ENCODE results near the gene KLHDC7A.
"Not testable (repeated sequence)": the region's sequence is repeated elsewhere in the genome, so short reads cannot be mapped to it uniquely, and the experiment has no call there.

KLHDC7A gene

DNA sequence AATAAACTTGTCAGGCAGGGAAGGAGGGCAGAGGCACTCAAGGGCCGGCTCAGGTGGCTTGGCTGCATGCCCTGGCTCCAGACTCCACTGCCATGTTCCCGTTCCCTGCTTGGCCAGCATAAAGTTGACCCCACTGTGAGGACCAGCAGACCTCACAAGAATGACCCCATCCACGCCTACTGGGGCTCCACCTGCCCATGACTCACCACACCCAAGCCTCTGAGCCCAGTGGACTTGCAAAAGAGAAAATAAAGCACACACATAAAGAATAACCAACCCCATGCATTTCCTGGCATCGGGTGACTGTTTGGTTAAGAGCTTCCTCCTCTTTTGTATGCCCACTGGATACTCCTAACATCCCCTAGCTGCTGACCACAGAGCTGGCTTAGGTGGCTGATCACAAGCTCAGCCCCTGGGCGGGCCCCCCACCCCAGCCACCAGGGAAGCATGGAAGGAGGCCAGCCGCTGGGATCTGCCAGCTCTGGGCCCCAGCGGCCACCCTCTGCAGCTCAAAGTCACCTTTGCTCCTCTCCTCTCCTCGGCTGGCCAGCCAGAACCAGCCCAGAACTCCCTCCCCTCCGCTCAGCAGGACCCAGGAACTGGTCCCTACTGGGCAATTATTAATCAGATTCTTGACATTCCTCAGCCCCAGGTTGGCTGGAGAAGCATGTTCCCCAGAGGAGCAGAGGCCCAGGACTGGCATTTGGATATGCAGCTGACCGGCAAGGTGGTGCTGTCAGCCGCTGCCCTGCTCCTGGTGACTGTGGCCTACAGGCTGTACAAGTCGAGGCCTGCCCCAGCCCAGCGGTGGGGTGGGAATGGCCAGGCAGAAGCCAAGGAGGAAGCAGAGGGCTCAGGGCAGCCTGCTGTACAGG is at the start of gene KLHDC7A:
TSS of gene KLHDC7A (plus strand) at position 616 of the 875 bp plus-strand sequence. CDS start at position 668, 52 bp downstream.
- DNase-seq (ENCODE audit: low read depth): no peak

DNA sequence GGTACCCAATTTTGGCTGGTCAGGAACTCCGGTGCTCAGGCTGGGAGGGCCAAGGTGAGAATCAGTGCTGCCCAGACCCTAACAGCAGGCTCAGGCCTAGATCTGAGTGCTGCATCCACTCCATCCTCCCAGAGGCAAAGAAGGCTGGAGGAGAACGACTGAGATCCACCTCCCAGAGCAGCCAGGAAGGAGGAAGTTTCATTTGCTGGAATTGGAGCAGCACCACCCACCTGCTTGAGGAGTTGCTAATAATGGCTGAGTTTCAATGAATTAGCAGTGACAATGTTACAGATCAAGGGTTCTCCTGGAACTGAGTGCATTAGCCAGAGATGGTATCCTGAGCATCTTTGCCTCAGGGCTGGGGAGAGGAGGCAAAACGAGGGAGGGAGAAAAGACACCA is 46.7 kb upstream of the KLHDC7A start:
- DNase-seq (ENCODE audit: low read depth): no peak

DNA sequence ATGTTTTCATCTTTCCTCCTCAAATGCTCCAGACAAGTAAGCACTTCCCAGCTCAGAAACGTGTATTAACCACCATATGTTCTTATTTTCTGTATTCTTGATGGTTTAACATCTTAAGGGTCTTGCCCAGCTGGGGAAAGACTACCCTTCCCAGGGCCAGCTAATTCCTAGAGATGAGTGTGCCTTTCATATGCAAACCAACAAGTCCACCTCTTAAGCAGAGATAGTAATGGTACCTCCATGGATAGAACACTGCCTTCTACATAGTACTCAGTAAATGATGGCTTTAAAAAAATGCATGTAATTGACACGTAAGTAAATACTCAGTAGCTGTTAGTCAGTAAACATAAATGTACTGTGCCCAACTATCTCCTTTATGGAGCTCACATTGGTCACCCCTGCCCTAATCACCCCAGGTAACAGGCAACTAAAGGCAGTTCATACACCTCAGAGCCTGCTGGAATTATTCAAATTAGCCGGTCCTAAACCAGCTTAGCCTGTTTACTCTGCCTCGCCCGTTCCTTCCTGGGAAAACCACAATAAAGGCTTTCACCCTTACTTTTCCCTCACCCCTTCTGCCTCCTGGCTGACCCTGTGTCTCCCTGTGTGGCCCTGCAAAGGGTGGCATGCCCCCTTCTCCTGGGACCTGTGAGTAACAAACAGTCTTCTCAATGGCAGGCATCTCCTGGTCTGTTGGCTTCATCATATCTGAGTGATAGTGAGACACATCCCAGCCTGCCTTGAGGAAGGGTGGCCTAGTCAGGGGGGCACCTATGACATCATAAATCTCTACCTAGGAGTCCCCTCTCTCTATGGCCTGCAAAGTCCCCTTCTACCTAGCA is 40.1 kb upstream of the KLHDC7A start:
- DNase-seq (ENCODE audit: low read depth): no peak

DNA sequence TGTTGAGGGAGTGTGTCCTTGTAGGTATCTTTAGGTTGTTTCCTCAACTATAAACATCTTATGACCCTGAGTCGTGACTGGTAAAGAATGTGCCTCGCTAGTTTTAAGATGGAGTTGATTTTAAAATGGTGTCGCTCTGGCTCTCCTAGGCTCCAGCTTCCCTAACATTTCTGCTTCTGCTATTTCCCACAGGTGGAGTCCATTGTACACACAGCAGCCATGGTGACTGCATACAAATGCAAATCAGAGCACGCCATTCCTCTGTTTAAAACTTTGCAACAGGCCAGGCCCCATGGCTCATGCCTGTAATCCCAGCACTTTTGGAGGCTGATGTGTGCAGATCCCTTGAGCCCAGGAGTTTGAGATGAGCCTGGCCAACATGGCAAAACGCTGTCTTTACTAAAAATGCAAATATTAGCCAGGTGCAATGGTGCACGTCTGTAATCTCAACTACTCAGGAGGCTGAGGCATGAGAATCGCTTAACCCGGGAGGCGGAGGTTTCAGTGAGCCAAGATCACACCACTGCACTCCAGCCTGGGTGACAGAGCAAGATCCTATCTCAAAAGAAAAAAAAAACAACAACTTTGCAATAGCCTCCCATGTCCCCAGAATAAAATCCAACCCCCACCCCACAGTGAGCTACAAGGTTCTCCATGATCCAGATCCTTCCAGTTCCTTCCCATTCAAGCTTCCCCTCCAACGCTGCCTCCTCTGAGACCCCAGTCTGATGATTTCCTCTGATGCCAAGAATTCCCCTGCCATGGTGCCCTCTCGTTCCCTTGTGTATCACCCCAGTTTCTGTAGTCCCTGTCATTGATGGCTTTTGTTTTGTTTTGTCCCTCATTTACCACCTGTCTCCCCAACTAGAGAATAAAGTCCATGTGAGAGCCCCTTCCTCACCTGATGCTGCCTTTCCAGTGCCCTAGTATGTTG is 36.9 kb upstream of the KLHDC7A start:
- DNase-seq (ENCODE audit: low read depth): no peak

DNA sequence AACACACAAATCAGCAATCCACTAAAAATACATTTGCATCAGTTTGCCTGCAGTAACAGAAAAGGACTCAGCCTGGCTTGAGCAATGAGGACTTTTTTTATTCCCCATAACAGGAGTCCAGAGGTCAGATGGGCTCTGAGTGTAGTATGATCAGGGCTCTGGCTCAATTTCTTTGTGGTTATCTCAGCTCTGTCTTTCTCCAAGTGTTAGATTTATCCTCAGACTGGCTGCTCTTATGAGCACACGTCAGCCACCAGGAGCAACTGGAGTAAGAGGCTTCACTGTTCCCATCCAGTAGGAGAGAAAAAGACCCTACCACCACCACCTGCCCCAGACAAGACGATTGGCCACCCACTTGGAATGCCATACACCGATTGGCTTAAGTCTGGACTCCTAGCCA is 36.2 kb upstream of the KLHDC7A start:
- DNase-seq (ENCODE audit: low read depth): no peak

DNA sequence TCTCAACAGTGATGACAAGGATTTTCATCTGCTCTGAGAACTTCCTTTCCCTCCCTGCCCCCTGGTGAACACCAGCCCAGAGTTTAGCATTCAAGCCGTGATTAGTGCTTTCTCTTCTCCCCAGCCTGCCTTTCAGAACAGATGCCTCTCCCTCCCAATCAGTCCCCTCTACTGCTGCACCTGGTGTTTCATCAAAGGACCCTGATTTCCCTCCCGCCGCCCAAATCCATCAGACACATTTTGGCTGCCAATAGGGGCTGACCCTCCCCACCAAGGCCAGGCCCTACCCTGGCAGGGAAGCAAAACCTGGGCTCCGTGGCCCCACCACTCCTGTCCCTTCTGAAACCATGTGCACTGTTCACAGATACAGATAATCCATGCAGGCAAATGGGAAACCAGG is 34.0 kb upstream of the KLHDC7A start:
- DNase-seq (ENCODE audit: low read depth): no peak

DNA sequence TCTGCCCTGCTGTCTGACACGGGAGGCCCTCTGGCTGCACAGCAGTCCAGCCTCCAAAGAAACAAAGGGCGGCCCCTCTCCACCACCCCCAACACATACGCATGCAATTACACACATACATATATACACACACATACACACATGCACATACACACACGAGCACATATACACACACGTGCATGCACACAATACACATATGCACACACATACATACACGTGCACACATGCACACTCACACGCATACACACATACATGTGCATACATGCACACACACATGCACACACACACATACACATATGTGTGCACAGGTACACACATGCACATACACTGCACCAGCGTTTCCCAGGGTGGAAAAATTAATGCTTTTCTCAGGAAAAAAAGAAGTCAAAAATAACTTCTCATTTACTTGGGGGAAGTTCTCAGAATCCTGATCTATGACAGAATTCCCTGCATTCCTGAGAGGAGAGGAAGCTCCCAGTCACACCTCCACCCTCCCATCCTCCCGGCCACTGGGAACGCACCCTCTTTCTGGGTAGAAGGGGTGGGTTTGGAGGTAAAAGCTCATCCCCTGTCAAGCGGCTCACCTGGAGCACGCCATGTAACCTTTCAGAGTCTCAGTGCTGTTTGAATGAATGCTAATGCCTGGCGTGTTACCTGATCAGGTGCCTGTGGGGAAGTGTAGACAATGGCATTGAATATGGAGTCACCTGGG is 33.1 kb upstream of the KLHDC7A start:
- DNase-seq (ENCODE audit: low read depth): no peak

DNA sequence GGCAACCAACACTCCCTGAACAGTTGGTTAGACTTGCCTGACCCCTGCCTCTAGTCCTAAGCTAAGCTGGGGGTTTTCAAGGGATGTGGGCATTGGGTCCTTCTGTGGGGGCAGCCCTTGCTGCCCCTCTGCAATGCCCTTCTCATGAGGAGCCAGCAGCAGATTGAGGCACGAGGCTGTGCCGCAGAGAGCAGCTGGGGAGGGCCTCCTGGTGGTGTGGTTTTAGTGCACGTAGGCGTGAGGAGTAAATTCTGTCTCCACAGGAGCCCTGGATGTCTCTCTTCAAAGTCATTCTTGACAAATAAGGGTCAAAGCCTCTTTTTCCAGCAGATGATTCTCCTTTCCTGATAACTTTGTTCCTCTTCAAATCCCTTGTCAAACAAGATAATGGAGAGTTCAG is 31.8 kb upstream of the KLHDC7A start:
- no peak for DNase-seq (ENCODE audit: low read depth)

DNA sequence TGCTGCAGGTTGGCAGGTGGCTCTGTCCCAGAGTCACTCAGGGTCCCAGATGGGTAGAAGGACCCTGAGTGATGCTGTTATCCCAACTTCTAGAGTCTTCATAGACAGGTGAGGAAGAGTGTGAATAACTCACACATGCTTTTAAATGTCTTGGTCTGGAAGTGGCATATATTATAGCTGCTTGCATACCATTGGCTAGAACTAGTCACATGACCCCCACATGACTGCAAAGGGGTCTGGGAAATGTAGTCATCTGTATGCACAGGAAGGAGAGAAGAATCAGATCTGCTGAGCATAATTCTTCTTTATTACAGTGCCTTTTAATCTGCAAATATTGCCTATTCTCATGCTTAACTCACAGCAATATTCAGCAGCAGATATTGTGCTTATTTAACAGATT is 28.2 kb upstream of the KLHDC7A start:
- no peak for DNase-seq (ENCODE audit: low read depth)

DNA sequence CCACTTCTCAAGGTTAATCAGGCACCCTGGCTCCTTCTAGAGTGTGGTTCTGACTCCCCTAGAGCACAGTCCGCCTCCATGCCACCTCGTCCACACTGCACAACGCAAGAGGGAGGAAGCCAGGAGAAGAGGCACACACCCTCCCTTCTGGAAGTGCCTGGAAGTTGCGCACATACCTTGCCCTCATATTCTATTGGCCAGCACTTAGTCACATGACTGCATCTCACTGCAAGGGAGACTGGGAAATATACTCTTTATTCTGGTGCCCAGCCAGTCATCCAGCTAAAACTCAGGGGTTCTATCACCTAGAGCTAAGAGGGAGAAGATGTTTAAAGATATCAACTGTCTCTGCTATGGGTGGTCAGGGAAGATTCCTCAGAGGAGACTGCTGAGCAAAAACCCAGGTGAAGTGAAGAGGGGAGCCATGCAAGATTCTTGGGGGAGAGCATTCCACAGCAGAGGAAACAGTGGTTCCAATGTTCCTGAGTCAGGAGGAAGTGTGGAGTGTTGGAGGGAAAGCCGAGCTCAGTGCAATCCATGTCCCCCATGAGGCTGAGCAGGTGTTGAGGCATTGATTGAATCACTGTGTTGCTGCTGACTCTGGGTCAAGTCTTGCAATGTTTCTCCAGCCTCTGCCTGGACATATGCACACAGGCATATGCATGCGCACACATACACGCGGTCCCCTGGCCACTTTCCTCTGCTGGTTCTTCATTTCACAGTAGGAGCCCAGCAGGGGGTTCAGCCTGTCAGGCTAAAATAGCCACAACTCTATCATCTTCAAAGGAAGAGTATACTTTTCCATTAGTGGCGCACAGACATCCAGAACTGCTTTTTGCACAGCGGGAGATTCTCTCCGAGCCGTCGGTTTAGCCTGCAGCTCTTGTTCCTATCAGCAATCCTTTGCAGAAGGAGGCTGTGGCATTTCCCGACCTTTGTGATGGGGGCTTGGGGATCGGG is 22.3 kb upstream of the KLHDC7A start:
- DNase-seq (ENCODE audit: low read depth): no peak

DNA sequence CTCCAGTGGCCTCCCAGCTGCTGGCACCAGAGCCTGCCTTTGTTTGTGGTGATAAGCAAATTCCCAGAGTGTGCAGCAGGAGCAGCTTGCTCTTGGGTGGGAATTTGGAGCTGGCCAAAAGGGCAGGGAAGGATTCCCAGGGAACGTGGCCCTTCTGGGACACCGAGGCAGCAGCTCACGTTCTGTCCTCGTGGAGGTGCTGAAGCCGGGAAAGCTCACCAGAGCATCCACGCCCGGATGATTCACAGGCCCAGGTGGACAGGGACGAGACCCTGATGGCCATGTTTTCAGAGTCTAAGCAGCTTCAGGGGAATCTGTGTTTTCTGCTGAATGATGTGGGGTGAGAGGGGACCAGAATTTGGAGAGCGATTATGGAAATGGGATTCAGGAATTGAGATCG is 19.1 kb upstream of the KLHDC7A start:
- DNase-seq (ENCODE audit: low read depth): no peak

DNA sequence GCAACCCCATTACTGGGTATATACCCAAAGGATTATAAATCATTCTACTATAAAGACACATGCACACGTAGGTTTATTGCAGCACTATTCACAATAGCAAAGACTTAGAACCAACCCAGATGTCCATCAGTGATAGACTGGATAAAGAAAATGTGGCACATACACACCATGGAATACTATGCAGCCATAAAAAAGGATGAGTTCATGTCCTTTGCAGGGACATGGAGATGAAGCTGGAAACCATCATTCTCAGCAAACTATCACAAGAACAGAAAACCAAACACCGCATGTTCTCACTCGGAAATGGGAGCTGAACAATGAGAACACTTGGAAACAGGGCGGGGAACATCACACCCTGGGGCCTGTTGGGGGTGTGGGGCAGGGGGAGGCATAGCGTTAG is 18.2 kb upstream of the KLHDC7A start:
- DNase-seq (ENCODE audit: low read depth): not testable (repeated sequence)

DNA sequence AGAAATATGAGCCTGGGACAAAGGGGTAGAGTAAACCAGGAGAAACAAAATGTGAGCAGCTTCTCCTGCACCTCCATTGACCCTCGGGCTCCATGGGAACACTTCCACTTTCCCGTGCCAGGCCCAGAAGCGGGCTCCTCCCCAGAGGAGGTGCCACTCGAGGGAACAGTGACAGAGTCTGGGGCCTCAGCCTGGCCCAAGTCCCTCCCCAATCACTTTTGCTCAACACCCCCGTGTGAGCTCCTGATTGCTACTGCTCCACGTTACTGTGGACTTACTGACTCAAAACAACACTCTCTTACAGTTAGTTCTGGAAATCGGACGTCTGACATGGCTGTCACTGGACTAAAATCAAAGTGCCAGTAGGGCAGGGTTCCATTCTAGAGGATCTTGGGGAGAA is 17.7 kb upstream of the KLHDC7A start:
- DNase-seq (ENCODE audit: low read depth): no peak

DNA sequence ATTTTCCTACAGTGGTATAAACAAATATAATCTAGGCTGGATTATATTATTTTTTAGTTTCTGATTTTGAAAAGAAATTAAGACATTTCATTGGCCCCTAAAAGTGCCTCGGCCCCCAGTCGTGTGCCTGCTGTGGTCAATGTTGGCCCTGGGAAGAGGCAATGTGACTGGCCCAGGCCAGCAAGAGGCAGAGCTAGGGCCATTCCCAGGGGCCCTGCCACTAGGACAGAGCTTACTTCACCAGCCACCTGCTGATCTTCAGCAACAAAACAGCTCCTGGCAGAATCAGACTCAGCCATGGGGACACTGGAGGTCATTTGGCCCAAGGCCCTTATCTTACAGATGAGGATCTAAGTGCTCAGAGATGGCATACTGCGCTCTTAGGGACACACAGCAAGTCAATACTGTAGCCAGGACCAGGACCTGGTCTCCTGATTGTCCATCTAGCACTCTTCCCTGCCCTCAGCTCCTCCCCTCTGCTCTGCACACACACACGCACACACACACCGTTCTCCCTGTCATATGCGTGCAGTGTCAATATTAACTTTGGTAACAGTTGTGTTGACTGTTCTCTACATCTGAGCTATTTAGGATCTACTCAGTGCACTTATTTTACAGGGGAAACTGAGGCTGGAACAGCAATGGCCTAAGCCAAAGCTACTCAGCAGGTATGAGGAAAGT is 16.6 kb upstream of the KLHDC7A start:
- DNase-seq (ENCODE audit: low read depth): no peak

DNA sequence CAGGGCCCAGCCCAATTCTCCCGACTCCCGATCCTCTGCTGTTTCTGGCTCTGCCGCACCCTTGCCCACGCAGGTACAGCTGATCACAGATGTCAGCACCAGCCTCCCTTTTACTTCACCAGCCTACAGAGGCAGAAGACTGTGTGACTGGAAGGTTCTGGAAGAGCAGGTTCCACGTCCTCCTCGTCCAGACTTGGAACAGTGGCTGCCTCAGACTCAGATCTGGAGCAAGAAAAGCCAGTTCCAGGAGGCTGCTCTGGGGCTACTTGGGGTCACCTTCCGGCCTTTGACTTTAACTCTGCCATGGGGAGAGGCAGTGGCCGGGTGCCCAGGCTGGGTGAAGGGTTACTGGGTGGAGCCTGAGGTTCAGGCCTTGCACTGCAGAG is 16.1 kb upstream of the KLHDC7A start:
- no peak for DNase-seq (ENCODE audit: low read depth)

DNA sequence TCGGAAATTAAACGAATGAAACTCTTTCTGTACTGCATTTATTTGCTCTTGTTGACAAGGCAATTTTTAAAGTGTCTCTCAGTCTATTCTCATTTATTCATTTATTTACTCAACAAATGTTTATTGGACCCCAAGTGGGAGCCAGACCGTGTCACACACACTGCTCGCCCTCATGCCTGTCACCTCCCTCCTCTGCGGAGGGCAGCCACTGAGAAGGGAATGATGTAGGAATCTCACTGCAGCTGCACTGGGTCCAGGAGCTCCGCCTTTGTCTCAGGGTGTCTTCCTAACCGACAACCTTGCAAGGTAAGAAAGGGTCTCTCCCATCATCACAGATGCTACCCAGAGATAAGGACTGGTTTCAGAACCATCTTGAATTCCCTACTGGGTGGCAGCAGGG is 14.1 kb upstream of the KLHDC7A start:
- no peak for DNase-seq (ENCODE audit: low read depth)

DNA sequence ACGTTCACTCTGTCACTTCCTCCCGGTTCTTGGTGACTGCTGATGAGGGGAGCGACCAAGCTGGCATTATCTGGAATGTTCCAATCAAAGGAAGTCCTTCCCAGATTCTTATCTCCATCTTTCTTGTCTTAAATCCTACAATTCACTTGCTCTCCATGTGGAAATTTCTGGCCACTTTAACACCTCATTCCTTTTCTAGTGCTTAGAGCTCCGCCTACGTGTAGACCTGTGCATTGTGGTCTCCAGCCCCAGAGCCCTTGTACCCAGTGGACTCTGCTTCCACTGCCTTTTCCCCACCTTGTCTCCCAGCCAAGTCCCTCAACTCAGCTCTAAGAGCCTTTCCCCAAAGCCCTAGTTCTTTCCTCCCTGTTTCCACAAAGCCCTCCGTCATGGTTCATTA is 12.2 kb upstream of the KLHDC7A start:
- no peak for DNase-seq (ENCODE audit: low read depth)

DNA sequence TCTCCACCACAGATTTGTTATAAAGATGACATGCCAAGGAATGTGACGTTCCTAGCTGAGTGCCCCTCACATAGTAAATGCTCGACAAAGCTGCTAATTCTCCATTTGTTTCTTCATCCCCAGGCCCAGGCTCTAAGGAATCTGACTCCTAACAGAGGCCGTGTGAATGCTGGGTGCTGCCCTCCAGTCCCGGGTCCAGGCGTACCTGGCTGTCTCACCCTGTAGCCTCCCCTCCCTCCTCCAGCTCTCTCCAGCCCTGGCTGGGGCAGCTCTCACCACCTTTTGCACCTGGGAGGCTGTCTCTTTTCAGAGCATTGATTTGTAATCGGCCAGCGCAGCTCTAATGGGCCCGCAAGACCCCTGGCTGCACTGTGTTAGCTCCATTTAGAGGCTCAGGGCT is 11.2 kb upstream of the KLHDC7A start:
- no peak for DNase-seq (ENCODE audit: low read depth)

DNA sequence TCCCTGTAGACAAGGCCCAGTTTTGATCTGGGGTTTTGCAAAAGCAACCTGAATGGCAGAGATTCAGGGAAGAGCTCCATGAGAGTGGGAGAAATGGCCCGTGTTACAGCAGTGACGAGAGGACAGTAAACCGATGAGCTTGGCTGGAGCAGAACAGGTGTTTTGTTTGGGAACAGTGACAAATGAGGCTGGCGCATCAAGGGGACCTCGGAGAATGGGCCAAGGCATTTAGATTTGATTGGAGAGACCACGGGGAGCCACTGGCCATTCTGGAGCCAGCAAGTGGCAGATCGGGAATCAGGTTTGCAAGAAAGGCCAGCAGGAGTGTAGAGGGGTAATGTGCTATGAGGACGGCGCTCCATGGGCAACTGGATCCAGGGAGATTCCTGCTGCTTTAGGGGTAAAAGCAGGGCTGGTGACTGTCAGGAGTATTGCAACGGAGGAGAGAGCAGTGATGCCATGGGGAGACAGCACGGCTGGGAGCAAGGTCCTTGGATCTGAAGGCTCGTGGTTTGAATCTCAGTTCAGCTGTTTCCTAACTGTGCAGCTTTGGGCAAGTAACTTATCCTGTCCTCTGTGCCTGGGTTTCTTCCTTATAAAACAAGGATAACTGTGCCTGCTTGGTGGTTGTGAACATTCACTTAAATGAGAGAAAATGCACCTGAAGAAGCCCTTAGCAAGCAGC is 9.9 kb upstream of the KLHDC7A start:
- DNase-seq (ENCODE audit: low read depth): no peak

Measured in non-pigmented ciliary epithelial cell (primary cell).